ENCODE results near the gene AHCTF1.

DNA sequence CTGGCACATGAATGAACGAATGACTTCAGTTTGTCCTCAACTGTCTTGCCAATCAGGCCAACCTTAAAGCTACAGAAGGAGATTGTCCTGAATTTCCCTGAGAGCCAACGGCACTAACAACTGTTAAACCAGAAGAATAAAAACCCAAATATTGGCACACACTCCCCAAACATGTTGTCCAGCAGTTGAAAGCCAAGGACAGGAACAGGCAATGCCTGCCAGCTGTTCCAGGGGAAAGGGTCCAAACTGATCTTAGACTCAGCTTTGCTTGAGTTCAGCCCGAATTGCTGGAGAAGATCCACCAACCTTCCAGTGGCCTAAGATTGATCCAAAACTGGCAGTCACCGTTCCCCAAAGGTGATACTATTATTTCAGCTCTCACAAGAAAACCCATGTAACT is 22.4 kb upstream of the AHCTF1 start:
- TF ChIP-seq CTCF (IDR thresholded peaks at IDR 0.05; ENCODE audit: insufficient read depth, low read depth, low read length), result no peak
- TF ChIP-seq EZH2 (IDR thresholded peaks at IDR 0.05; ENCODE audit: insufficient read depth, low read length), result no peak
